Left ventricle myocardium inferior (tissue), 1 donor: ENCODE results near the gene SHC2. TPM values are rescaled to one million over a fixed set of nuclear protein-coding genes. Genes with fewer than 3 reads are reported as not detected.

Source experiments
- DNase-seq: peaks from one replicate; pipeline ENCODE4 v3.0.0-alpha.2; 2020
- H3K27ac ChIP-seq: fragments of 200-600 bp; replicated peaks from 2 replicates; pipeline ENCODE4 v1.8.0; 2021
- H3K27me3 ChIP-seq: fragments of 200-600 bp; 2 replicates; pipeline ENCODE4 v1.8.0; 2021; ENCODE audit warnings: low read depth
- H3K36me3 ChIP-seq: fragments of 200-600 bp; 2 replicates; pipeline ENCODE4 v1.8.0; 2021
- H3K4me1 ChIP-seq: fragments of 200-600 bp; 2 replicates; pipeline ENCODE4 v1.8.0; 2021
- H3K4me3 ChIP-seq: fragments of 200-600 bp; 2 replicates; pipeline ENCODE4 v1.8.0; 2021; ENCODE audit warnings: mild to moderate bottlenecking, moderate library complexity
- H3K9me3 ChIP-seq: fragments of 200-600 bp; replicated peaks from 2 replicates; pipeline ENCODE4 v1.8.0; 2021
- intact Hi-C: fragments of 100-400 bp; cut with micrococcal nuclease; formaldehyde crosslinking; loops from one replicate; pipeline ENCODE4 v1.11.0; 2022
- total RNA-seq: library from RNA; stranded (reverse); fragmentation: NEBNext Ultra II Directional; extraction: Animal tissue kit (Norgen Biotek cat#: 25700); gene quantifications from one replicate; pipeline ENCODE4 v1.2.1, GENCODE V29; 2021
- TF ChIP-seq, protein P1 (sequence below): fragments of 200-600 bp; IDR thresholded peaks from 2 replicates; pipeline ENCODE4 v1.8.0; 2021; ENCODE audit warnings: antibody characterized with exemption, mild to moderate bottlenecking, borderline replicate concordance
- donor health status: DM: no; HTN: yes; CAD: no; lungs with severe emphysema.

Gene SHC2
- total RNA-seq, 1 donor from 2014 or later = 11.3 TPM

GRCh38 chr19:370641-371330, 90.0 kb downstream of the SHC2 start:
- H3K27me3 ChIP-seq = peaks cover 92% of the 10 kb centered on the region
- DNase-seq = no peak
- intact Hi-C loops = no loop called here
- H3K9me3 ChIP-seq = no peaks in the 10 kb centered on the region
- no peak overlapping the region for H3K27ac ChIP-seq
- no peak overlapping the region for H3K4me3 ChIP-seq
- peaks cover 20% of the 10 kb centered on the region for H3K4me1 ChIP-seq
- H3K36me3 ChIP-seq = no peaks in the 10 kb centered on the region
- TF ChIP-seq, protein P1, sequence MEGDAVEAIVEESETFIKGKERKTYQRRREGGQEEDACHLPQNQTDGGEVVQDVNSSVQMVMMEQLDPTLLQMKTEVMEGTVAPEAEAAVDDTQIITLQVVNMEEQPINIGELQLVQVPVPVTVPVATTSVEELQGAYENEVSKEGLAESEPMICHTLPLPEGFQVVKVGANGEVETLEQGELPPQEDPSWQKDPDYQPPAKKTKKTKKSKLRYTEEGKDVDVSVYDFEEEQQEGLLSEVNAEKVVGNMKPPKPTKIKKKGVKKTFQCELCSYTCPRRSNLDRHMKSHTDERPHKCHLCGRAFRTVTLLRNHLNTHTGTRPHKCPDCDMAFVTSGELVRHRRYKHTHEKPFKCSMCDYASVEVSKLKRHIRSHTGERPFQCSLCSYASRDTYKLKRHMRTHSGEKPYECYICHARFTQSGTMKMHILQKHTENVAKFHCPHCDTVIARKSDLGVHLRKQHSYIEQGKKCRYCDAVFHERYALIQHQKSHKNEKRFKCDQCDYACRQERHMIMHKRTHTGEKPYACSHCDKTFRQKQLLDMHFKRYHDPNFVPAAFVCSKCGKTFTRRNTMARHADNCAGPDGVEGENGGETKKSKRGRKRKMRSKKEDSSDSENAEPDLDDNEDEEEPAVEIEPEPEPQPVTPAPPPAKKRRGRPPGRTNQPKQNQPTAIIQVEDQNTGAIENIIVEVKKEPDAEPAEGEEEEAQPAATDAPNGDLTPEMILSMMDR = no peak

DNA sequence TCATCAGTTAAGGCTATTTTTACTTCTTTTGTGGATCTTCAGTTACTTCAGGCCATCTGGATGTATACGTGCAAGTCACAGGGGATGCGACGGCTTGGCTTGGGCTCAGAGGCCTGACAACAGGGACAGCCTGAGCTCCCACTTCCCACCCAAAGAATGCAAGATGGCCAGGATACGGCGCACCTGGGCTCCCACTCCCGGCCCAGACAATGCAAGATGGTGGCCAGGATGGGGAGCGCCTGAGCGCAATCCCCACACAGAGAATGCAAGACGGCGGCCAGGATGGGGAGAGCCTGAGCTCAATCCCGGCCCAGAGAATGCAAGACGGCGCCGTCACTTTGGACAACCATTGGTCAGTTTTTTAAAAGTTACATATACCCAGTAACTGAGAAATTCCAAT, 91.0 kb downstream of the SHC2 start:
- H3K4me1 ChIP-seq = peaks cover 20% of the 10 kb centered on the region
- intact Hi-C loops = no loop called here
- H3K9me3 ChIP-seq = no peaks in the 10 kb centered on the region
- DNase-seq = no peak
- H3K4me3 ChIP-seq = no peak overlapping the region
- peaks cover 91% of the 10 kb centered on the region for H3K27me3 ChIP-seq
- TF ChIP-seq, protein P1 = no peak
- no peak overlapping the region for H3K27ac ChIP-seq
- H3K36me3 ChIP-seq = no peaks in the 10 kb centered on the region

- peaks cover 20% of the 10 kb centered on the region for H3K4me1 ChIP-seq
- no peaks in the 10 kb centered on the region for H3K36me3 ChIP-seq
- TF ChIP-seq, protein P1 = no peak
- intact Hi-C loops = no loop called here
- DNase-seq = no peak
- no peak overlapping the region for H3K4me3 ChIP-seq
- no peak overlapping the region for H3K27ac ChIP-seq
- no peaks in the 10 kb centered on the region for H3K9me3 ChIP-seq
- peaks cover 91% of the 10 kb centered on the region for H3K27me3 ChIP-seq
These were observed 91.6 kb downstream of the SHC2 start for GRCh38 chr19:369256-369655.

DNA sequence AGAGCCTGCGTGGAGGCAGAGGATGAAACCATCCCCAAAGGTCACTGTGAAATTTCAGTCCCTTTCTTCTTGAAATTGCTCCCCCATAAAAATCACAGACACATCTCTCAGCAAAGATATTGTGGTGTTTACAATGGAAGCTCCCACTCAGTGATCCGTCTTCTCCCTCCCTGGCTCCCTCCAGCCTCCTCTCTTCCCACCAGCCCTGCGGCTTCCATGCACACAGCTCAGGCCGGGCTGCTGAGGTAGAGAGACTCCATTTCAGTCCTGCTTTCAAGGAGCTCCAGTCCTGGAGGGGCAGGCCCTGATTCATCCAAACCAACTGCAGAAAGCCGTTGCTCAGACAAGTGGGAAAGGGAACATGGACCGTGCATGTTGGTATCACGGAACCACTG, 92.2 kb downstream of the SHC2 start:
- DNase-seq = no peak
- no peaks in the 10 kb centered on the region for H3K9me3 ChIP-seq
- H3K27me3 ChIP-seq = peaks cover 86% of the 10 kb centered on the region
- intact Hi-C loops = no loop called here
- H3K36me3 ChIP-seq = no peaks in the 10 kb centered on the region
- no peak overlapping the region for H3K27ac ChIP-seq
- no peak overlapping the region for H3K4me3 ChIP-seq
- peaks cover 20% of the 10 kb centered on the region for H3K4me1 ChIP-seq
- TF ChIP-seq, protein P1 = no peak

DNA sequence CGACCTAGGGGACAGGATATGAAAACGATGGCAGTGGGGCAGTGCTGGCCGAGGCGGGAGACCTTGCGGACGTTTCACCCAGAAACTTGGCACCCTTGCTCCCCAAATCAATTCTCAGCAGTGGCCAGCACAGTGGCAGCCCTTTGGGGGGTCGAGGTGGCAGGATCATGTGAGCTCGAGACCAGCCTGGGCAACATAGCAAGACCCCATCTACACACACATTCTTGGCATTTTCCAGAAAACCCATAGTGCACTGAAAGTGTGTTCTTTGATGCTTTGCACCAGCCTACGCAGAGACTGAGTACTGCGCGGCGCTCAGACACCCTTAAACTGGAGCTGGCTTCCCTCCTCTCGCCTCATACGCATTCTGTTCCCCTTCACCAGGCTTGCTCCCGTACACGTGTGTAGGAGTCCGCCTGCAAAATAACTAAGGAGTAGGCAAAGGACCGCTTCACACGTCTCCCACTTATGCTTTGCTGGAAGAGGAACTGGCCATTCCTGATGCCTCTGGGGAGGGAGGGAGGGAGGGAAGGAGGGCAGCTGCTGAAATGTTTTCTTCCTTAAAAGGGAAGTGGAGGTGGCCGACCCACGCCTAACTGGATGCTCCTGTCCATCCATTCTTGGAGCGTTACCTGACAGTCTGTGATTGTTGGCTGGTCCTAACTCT, 92.7 kb downstream of the SHC2 start:
- H3K27me3 ChIP-seq = peaks cover 86% of the 10 kb centered on the region

More for the DNA sequence above, 92.7 kb downstream of the SHC2 start:
- Histone ChIP-seq H3K27ac (no peak overlapping the region), H3K4me1 (peaks cover 18% of the 10 kb centered on the region), H3K4me3 (no peak overlapping the region), H3K36me3 (no peaks in the 10 kb centered on the region), H3K9me3 (no peaks in the 10 kb centered on the region)
- TF ChIP-seq, protein P1 = no peak
- intact Hi-C loops = no loop called here
- no peak for DNase-seq
